CD4-positive, alpha-beta T cell (primary cell): ENCODE data around the gene ZIC5. TPM values are rescaled to one million over a fixed set of nuclear protein-coding genes. Genes with fewer than 3 reads are reported as not detected.
A peak's percentile ranks its signal among the peaks of the same experiment; 100 is the strongest.

Experiments
- ATAC-seq: fragments of 200-7000 bp; cut with Tn5 transposase; one replicate; pipeline ENCODE4 v1.10.0; 2022; ENCODE audit warnings: mild to moderate bottlenecking; ENCODE audit not compliant: poor library complexity
- CTCF ChIA-PET: fragments of 350-600 bp; sonication (Branson Sonifier 250); formaldehyde crosslinking; loops from one replicate; lab custom pipeline; 2021; ENCODE audit warnings: antibody characterized with exemption, inconsistent platforms; lab: Charles Lee
- POLR2A ChIA-PET: fragments of 350-600 bp; sonication (Branson Sonifier 250); formaldehyde crosslinking; loops from one replicate; lab custom pipeline; 2021; ENCODE audit warnings: antibody characterized with exemption, inconsistent platforms; lab: Charles Lee
- DNase-seq, 14 experiments: peaks; one replicate each; pipeline ENCODE4 v3.0.0-alpha.2; 2013 to 2020; ENCODE audit warnings: mixed read lengths in 2 of 14
- H3K27ac ChIP-seq, 2 donors: one replicate each; pipeline versions ENCODE4 v1.5.1 to v1.7.0; 2013; ENCODE audit warnings: low read length in 2 of 2, low read depth in 1 of 2, mild to moderate bottlenecking in 1 of 2
- H3K27me3 ChIP-seq, 2 experiments: 1 replicate in 1 of 2; 2 replicates in 1 of 2; pipeline versions ENCODE4 v1.6.1 to v1.7.0; 2013; ENCODE audit warnings: low read length in 2 of 2, control low read depth in 1 of 2, mild to moderate bottlenecking in 1 of 2, moderate library complexity in 1 of 2; ENCODE audit not compliant: insufficient read depth in 2 of 2, control insufficient read depth in 1 of 2
- H3K36me3 ChIP-seq: one replicate; pipeline ENCODE4 v1.6.1; 2013; ENCODE audit warnings: low read length, control low read depth; ENCODE audit not compliant: insufficient read depth
- H3K4me1 ChIP-seq: one replicate; pipeline ENCODE4 v1.6.1; 2013; ENCODE audit warnings: low read length, control low read depth; ENCODE audit not compliant: insufficient read depth
- H3K4me3 ChIP-seq: one replicate; pipeline ENCODE4 v1.5.1; 2013; ENCODE audit warnings: mild to moderate bottlenecking, low read length, moderate library complexity
- H3K9me3 ChIP-seq, 2 experiments: 1 replicate in 1 of 2; 2 replicates in 1 of 2; pipeline versions ENCODE4 v1.6.1 to v1.7.0; 2013; ENCODE audit warnings: low read length in 2 of 2, mild to moderate bottlenecking in 2 of 2, control low read depth in 1 of 2, moderate library complexity in 1 of 2; ENCODE audit not compliant: control insufficient read depth in 1 of 2, insufficient read depth in 1 of 2
- H3K27ac Mint-ChIP-seq: one replicate; pipeline ENCODE4 v1.8.0; 2020; ENCODE audit warnings: mixed read lengths
- H3K27me3 Mint-ChIP-seq: one replicate; pipeline ENCODE4 v1.8.0; 2021; ENCODE audit warnings: mixed read lengths
- H3K36me3 Mint-ChIP-seq: one replicate; pipeline ENCODE4 v1.8.0; 2021; ENCODE audit warnings: low read depth, mixed read lengths
- H3K4me1 Mint-ChIP-seq: one replicate; pipeline ENCODE4 v1.8.0; 2021; ENCODE audit warnings: low read depth, mixed read lengths
- H3K4me3 Mint-ChIP-seq: one replicate; pipeline ENCODE4 v1.8.0; 2020; ENCODE audit warnings: mild to moderate bottlenecking, mixed read lengths
- H3K9me3 Mint-ChIP-seq: one replicate; pipeline ENCODE4 v1.8.0; 2020; ENCODE audit warnings: mixed read lengths
- intact Hi-C, 2 experiments: fragments of 100-400 bp; cut with DNase I in 1 of 2; cut with micrococcal nuclease in 1 of 2; formaldehyde crosslinking; loops; one replicate each; pipeline versions ENCODE4 v1.15.1 to v1.9.0; 2023 to 2025; cut with DNase I, micrococcal nuclease
- total RNA-seq, 174 experiments: library from RNA in 2 of 174; stranded (reverse) in 2 of 174; gene quantifications; one replicate each; pipeline ENCODE4 v1.2.3 and lab custom pipeline; 2021 to 2026
- TF ChIP-seq, protein P1 (sequence below): fragments of 200-600 bp; IDR thresholded peaks from one replicate; pipeline ENCODE4 v1.8.0; 2022; ENCODE audit warnings: antibody characterized with exemption, mild to moderate bottlenecking

ZIC5 gene
- total RNA-seq, 2 experiments from 2014 or later: not detected

DNA sequence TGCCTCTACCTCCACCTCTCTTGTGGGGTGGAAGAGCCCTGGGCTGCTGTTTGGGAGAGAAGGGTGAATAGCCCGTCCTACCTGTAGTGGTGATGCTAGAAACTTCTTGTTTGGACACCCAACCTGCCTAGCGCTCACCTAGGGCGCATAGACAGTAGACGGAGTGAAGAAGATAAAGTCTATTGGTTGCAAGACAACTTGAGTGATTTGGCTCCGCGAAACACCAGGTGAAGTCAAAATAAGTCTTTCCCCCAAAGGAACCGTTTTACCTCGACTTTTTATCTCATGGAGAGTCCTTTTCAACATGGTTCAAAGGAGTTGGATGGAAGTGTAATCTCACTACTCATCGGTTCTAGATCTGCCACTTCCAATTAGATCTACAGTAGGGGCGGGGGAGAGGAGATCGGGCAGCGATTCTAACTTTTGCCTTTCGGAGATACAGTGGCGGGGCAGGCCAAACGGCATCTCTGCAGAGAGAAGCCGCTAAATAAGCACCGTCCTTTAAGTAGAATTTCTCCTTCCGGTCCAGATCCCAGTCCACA, 694 bp upstream of the ZIC5 start:
- peaks cover 80 to 83% of the 10 kb centered on the region in 2 experiments for H3K27me3 ChIP-seq
- ChIA-PET CTCF (no interaction called here), POLR2A (no interaction called here)
- H3K4me3 ChIP-seq: no peak overlapping the region
- intact Hi-C loops: no loop called here
- DNase-seq (peak in 1 of 14 experiments; percentile 28), ATAC-seq (no peak)
- H3K4me3 Mint-ChIP-seq: peak overlapping the region; percentile 81
- peaks cover 82% of the 10 kb centered on the region for H3K27me3 Mint-ChIP-seq
- no peak overlapping the region for H3K27ac ChIP-seq
- H3K27ac Mint-ChIP-seq: peak overlapping the region; percentile 79
- peaks cover 9% of the 10 kb centered on the region for H3K36me3 Mint-ChIP-seq
- no peaks in the 10 kb centered on the region for H3K36me3 ChIP-seq
- H3K4me1 Mint-ChIP-seq: peaks cover 26% of the 10 kb centered on the region
- H3K4me1 ChIP-seq: peaks cover 42% of the 10 kb centered on the region
- H3K9me3 Mint-ChIP-seq: peaks cover 23% of the 10 kb centered on the region
- H3K9me3 ChIP-seq: peaks cover 47 to 51% of the 10 kb centered on the region in 2 experiments
- TF ChIP-seq, protein P1, sequence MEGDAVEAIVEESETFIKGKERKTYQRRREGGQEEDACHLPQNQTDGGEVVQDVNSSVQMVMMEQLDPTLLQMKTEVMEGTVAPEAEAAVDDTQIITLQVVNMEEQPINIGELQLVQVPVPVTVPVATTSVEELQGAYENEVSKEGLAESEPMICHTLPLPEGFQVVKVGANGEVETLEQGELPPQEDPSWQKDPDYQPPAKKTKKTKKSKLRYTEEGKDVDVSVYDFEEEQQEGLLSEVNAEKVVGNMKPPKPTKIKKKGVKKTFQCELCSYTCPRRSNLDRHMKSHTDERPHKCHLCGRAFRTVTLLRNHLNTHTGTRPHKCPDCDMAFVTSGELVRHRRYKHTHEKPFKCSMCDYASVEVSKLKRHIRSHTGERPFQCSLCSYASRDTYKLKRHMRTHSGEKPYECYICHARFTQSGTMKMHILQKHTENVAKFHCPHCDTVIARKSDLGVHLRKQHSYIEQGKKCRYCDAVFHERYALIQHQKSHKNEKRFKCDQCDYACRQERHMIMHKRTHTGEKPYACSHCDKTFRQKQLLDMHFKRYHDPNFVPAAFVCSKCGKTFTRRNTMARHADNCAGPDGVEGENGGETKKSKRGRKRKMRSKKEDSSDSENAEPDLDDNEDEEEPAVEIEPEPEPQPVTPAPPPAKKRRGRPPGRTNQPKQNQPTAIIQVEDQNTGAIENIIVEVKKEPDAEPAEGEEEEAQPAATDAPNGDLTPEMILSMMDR: no peak

DNA sequence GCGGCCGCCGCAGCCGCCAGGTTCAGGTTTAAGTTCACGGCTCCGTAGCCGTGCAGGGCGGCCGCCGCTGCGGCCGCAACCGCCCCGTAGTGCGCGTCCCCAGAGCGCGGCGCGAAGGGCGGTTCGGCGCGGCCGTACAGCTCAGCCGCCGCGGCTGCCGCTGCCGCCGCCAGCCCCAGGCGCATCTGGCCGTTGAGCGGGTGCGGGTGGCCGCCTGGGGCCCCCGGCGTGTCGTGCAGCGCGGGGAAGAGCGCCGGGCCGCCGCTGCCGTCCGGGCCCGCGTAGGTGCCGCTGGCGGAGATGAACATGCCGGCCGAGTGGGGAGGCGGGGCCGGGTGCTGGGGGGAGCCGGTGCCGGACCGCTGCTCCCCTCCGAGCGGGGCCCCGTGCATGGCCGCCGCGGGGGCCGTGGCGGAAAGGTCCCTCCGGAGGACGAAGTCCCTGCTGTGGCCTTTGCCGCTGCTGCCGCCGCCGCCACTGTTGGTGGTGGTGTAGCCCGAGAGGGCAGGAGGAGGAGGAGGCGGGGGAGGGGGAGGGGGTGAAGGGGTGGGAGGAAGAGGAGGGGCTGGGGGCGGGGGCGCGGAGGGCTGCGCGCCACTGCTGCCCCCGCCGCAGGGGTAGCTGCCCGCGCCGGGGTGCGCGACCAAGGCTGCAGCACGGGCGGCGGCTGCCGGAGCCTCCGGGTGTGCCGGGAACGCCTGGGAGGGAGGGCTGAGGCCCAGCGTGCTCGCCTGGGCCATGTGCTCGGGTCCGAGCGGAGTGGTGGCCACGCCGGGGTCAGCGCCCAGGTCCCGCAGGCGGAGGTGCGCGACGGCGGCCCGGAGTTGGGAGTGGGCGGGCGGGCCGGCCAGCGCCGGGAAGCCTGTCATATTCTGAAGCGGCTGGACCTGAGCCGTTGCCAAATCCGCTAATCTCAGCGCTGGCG, 654 bp downstream of the ZIC5 start:
- Mint-ChIP-seq H3K27me3 (peaks cover 82% of the 10 kb centered on the region), H3K4me3 (peak overlapping the region; percentile 63), H3K36me3 (peaks cover 9% of the 10 kb centered on the region), H3K9me3 (peaks cover 12% of the 10 kb centered on the region), H3K27ac (no peak overlapping the region), H3K4me1 (peaks cover 26% of the 10 kb centered on the region)
- peaks cover 39 to 46% of the 10 kb centered on the region in 2 experiments for H3K9me3 ChIP-seq
- H3K4me3 ChIP-seq: no peak overlapping the region
- TF ChIP-seq, protein P1: no peak
- H3K36me3 ChIP-seq: no peaks in the 10 kb centered on the region
- intact Hi-C loops: no loop called here
- peak; percentile 5 for ATAC-seq
- DNase-seq: peak in 2 of 14 experiments; percentile 10 to 35
- CTCF ChIA-PET: no interaction called here
- peaks cover 75 to 83% of the 10 kb centered on the region in 2 experiments for H3K27me3 ChIP-seq
- H3K4me1 ChIP-seq: peaks cover 42% of the 10 kb centered on the region
- POLR2A ChIA-PET: interaction anchor here (1.0 to 1.7 kb wide), 6 partner anchors 12 to 314 kb away, joined by 3 to 17 read pairs (median 6); no protein-coding TSS in a partner anchor
- no peak overlapping the region for H3K27ac ChIP-seq

DNA sequence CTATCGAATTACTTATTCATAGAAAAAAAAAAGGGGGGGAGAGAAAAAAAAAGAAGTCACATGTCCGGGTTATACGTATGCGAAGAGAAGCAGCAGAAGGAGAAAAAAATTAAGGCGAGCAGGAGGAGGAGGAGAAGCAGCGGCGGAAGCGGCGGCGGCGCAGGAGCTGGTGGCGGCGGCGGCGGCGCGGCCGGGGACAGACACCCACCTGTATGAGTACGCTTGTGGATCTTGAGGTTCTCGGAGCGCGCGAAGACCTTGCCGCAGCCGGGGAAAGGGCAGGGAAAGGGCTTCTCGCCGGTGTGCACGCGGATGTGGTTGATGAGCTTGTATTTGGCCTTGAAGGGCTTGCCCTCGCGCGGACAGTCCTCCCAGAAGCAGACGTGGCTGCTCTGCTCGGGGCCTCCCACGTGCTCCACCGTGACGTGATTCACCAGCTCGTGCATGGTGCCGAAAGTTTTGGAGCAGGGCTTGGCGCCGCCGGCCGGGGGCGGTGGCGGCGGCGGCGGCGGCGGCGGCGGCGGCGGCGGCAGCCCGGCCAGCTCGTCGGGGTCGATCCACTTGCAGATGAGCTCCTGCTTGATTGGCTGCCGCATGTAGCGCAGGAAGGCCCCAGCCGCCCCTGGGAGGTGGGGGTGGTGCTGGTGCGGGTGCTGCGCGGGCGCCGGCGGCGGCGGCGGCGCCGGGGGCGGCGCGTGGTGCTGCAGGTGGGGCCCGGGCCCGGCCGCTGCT, 1.5 kb downstream of the ZIC5 start:
- Histone ChIP-seq H3K27me3 (peaks cover 75 to 83% of the 10 kb centered on the region in 2 experiments), H3K4me3 (peak overlapping the region; percentile 38), H3K27ac (no peak overlapping the region), H3K4me1 (peaks cover 38% of the 10 kb centered on the region), H3K9me3 (peaks cover 31 to 40% of the 10 kb centered on the region in 2 experiments), H3K36me3 (no peaks in the 10 kb centered on the region)
- Mint-ChIP-seq H3K9me3 (peaks cover 11% of the 10 kb centered on the region), H3K4me3 (peak overlapping the region; percentile 88), H3K4me1 (peaks cover 26% of the 10 kb centered on the region), H3K27me3 (peaks cover 81% of the 10 kb centered on the region), H3K36me3 (peaks cover 9% of the 10 kb centered on the region), H3K27ac (peak overlapping the region; percentile 84)
- TF ChIP-seq, protein P1: no peak
- ChIA-PET POLR2A (interaction anchor here (1.0 to 1.7 kb wide), 6 partner anchors 12 to 313 kb away, joined by 3 to 17 read pairs (median 6); no protein-coding TSS in a partner anchor), CTCF (interaction anchor here (0.9 kb wide), 1 partner anchor 11 kb away, joined by 3 read pairs; no protein-coding TSS in a partner anchor)
- ATAC-seq: peak; percentile 64
- DNase-seq: peak in 6 of 14 experiments; percentile 34 to 69 (median 43)
- intact Hi-C loops: no loop called here
